HepG2 (cell line): Measurements from ENCODE around the gene RDH12. TPM values are rescaled to one million over a fixed set of nuclear protein-coding genes. Genes with fewer than 3 reads are reported as not detected.

Experiments used
- ATAC-seq: fragments of 200-7000 bp; cut with Tn5 transposase; 3 replicates; pipeline ENCODE4 v1.9.1; 2020; ENCODE audit warnings: mild to moderate bottlenecking, moderate library complexity
- BruUV-seq: library from RNA; stranded (reverse); fragments of 400-500 nt; replicated peaks from 2 replicates; lab custom pipeline; 2021; lab: Mats Ljungman, UMichigan
- CTCF ChIA-PET: fragments of 300-600 bp; formaldehyde crosslinking; extraction: SDS; loops from one replicate; lab custom pipeline; 2021; ENCODE audit warnings: low total read pairs, inconsistent platforms, low intra/inter-chr PET ratio; lab: Yijun Ruan, JAX
- POLR2A ChIA-PET: fragments of 350-600 bp; sonication (Branson Sonifier 250); formaldehyde crosslinking; loops from one replicate; lab custom pipeline; 2020; ENCODE audit warnings: antibody characterized with exemption, inconsistent platforms; lab: Yijun Ruan, JAX
- DNase-seq: peaks from one replicate; pipeline ENCODE4 v3.0.0-alpha.2; 2015; ENCODE audit warnings: low spot score
- FAIRE-seq: peaks from 3 replicates; lab custom pipeline; 2011; peaks lifted over from hg19 to GRCh38; lab: Jason Lieb, UNC
- H2AFZ ChIP-seq: one replicate; pipeline ENCODE4 v1.6.1; 2011; ENCODE audit warnings: low read length, inconsistent platforms
- H3K27ac ChIP-seq: fragments of 300-600 bp; 3 replicates; pipeline ENCODE4 v1.8.0; 2011; ENCODE audit warnings: mixed run types, mild to moderate bottlenecking, mixed read lengths, low read length, inconsistent platforms; ENCODE audit not compliant: insufficient read depth; ENCODE audit errors: extremely low read length
- H3K27me3 ChIP-seq, 2 experiments: fragments of 200-600 bp in 1 of 2; 2 replicates in 1 of 2; 3 replicates in 1 of 2; pipeline versions ENCODE4 v1.6.0 to v1.8.0; 2011; ENCODE audit warnings: low read length in 2 of 2, mild to moderate bottlenecking in 2 of 2, moderate library complexity in 2 of 2, inconsistent platforms in 1 of 2; ENCODE audit not compliant: insufficient read depth in 2 of 2, control insufficient read depth in 1 of 2
- H3K36me3 ChIP-seq, 2 experiments: fragments of 200-600 bp in 1 of 2; replicated peaks in 1 of 2; 2 replicates in 1 of 2; 3 replicates in 1 of 2; pipeline versions ENCODE4 v1.5.1 to v1.8.0; 2011; ENCODE audit warnings: low read length in 2 of 2, inconsistent platforms in 1 of 2; ENCODE audit not compliant: insufficient read depth in 2 of 2, control insufficient read depth in 1 of 2
- H3K4me1 ChIP-seq: 2 replicates; pipeline ENCODE4 v1.5.1; 2012; ENCODE audit warnings: low read length, inconsistent platforms; ENCODE audit not compliant: insufficient read depth
- H3K4me2 ChIP-seq: 2 replicates; pipeline ENCODE4 v1.6.0; 2011; ENCODE audit warnings: low read depth, low read length, inconsistent platforms
- H3K4me3 ChIP-seq, 3 experiments: fragments of 200-600 bp in 1 of 3; sonication (generic), shearing (Covaris generic) in 1 of 3; replicated peaks in 1 of 3; 2 replicates each; pipeline ENCODE4 v1.5.1; 2011 to 2016; ENCODE audit warnings: low read length in 3 of 3, inconsistent platforms in 2 of 3, low read depth in 2 of 3, mild to moderate bottlenecking in 2 of 3, control low read depth in 1 of 3, mixed read lengths in 1 of 3; ENCODE audit not compliant: insufficient read depth in 1 of 3
- H3K79me2 ChIP-seq: one replicate; pipeline ENCODE4 v1.6.1; 2011; ENCODE audit warnings: low read length, inconsistent platforms; ENCODE audit not compliant: insufficient read depth
- H3K9ac ChIP-seq: 2 replicates; pipeline ENCODE4 v1.6.0; 2011; ENCODE audit warnings: mild to moderate bottlenecking, low read depth, low read length, inconsistent platforms; ENCODE audit not compliant: insufficient read depth
- H3K9me3 ChIP-seq: 2 replicates; pipeline ENCODE4 v1.5.1; 2012; ENCODE audit warnings: mild to moderate bottlenecking, low read length
- H4K20me1 ChIP-seq: 2 replicates; pipeline ENCODE4 v1.6.0; 2011; ENCODE audit warnings: inconsistent platforms, mild to moderate bottlenecking, low read length, moderate library complexity; ENCODE audit not compliant: insufficient read depth
- BRD4 ChIP-seq: sonication (generic); formaldehyde crosslinking; IDR thresholded peaks from 2 replicates; pipeline ENCODE4 v1.4.0; 2020; ENCODE audit warnings: missing genetic modification reagents
- GPN1 ChIP-seq: sonication (generic); formaldehyde crosslinking; IDR thresholded peaks from 2 replicates; pipeline ENCODE4 v1.5.1; 2020; ENCODE audit warnings: missing genetic modification reagents, borderline replicate concordance
- IKZF1 ChIP-seq: fragments of 450-650 bp; IDR thresholded peaks from 2 replicates; pipeline ENCODE4 v1.7.1; 2016
- MLX ChIP-seq: IDR thresholded peaks from 2 replicates; pipeline ENCODE4 v1.6.1; 2016
- SNAI1 ChIP-seq: sonication (generic); formaldehyde crosslinking; IDR thresholded peaks from 2 replicates; pipeline ENCODE4 v1.5.0; 2020; ENCODE audit warnings: mild to moderate bottlenecking, missing genetic modification reagents, borderline replicate concordance
- ZBTB4 ChIP-seq: sonication (generic); formaldehyde crosslinking; IDR thresholded peaks from 2 replicates; pipeline ENCODE4 v1.4.0; 2020; ENCODE audit warnings: missing genetic modification reagents, mild to moderate bottlenecking, borderline replicate concordance
- ZFP41 ChIP-seq: sonication (generic); formaldehyde crosslinking; IDR thresholded peaks from 2 replicates; pipeline ENCODE4 v1.4.0; 2020; ENCODE audit warnings: mild to moderate bottlenecking, missing genetic modification reagents, borderline replicate concordance
- ZNF510 ChIP-seq: sonication (generic); formaldehyde crosslinking; IDR thresholded peaks from 2 replicates; pipeline ENCODE4 v1.4.0; 2020; ENCODE audit warnings: low read depth, mild to moderate bottlenecking, missing genetic modification reagents
- ZNF572 ChIP-seq: sonication (generic); formaldehyde crosslinking; IDR thresholded peaks from 2 replicates; pipeline ENCODE4 v1.5.1; 2020; ENCODE audit warnings: mild to moderate bottlenecking, missing genetic modification reagents
- ZNF616 ChIP-seq: sonication (generic); formaldehyde crosslinking; IDR thresholded peaks from 2 replicates; pipeline ENCODE4 v1.5.0; 2020; ENCODE audit warnings: low read depth, mild to moderate bottlenecking, missing genetic modification reagents
- WGBS: methylation state at CpG from one replicate; pipeline ENCODE4 v1.1.6; 2017; ENCODE audit warnings: low lambda C conversion rate; 5-methylcytosine and 5-hydroxymethylcytosine counted together
- in situ Hi-C: cut with HindIII; loops from 2 replicates; pipeline ENCODE4 v1.10.0; 2017; ENCODE audit warnings: low pct_unique_long_range_greater_than_20kb; ENCODE audit not compliant: extremely low pct_ligation_motif_present
- intact Hi-C: fragments of 100-400 bp; cut with micrococcal nuclease; formaldehyde crosslinking; loops from one replicate; pipeline ENCODE4 v1.10.0; 2022; ENCODE audit not compliant: unreplicated experiment
- polyA plus RNA-seq, 8 experiments: library from polyadenylated mRNA; depleted of rRNA in 3 of 8; stranded (reverse) in 7 of 8; unstranded in 1 of 8; fragments of >200 nt; fragmentation: Illumina TruSeq in 4 of 8; extraction: Trizol in 4 of 8; gene quantifications; 2 replicates each; pipeline versions ENCODE4 v1.2.1 to v1.2.3, GENCODE V29; 2011 to 2016; ENCODE audit warnings: low read depth in 4 of 8, missing spikeins in 1 of 8, mixed read lengths in 1 of 8; ENCODE audit not compliant: insufficient read depth in 1 of 8
- total RNA-seq, 5 experiments: library from RNA; depleted of rRNA; stranded (reverse); fragments of >200 nt; fragmentation: Illumina TruSeq; extraction: Trizol; gene quantifications; 2 replicates each; pipeline ENCODE4 v1.2.3, GENCODE V29; 2016; ENCODE audit warnings: low read depth in 1 of 5

Gene RDH12
- total and polyA plus RNA-seq, 2 of the 13 experiments (the other 11 are each of a cell fraction or from before 2014, with no cell fraction given), result 1.6 to 2.1 TPM

- no peak for TF ChIP-seq IKZF1
Measured at GRCh38 chr14:67729072-67729885, 27.6 kb downstream of the RDH12 start (continued).

- POLR2A ChIA-PET, result no interaction called here
- Histone ChIP-seq H3K4me1 (peaks cover 49% of the 10 kb centered on the region), H3K36me3 (no peaks in the 10 kb centered on the region), H3K9ac (no peak overlapping the region), H4K20me1 (no peaks in the 10 kb centered on the region), H3K79me2 (no peaks in the 10 kb centered on the region), H3K4me3 (no peak overlapping the region), H3K9me3 (no peaks in the 10 kb centered on the region), H3K27me3 (no peaks in the 10 kb centered on the region), H3K27ac (no peak overlapping the region), H3K4me2 (no peak overlapping the region), H2AFZ (no peak overlapping the region)
- BruUV-seq, result no TSS peak
- 82% methylated on average over 3 of the region's 4 CpGs for WGBS
- DNase-seq, result no peak
- TF ChIP-seq ZNF616 (CRISPR knock-in tag) (no peak), SNAI1 (CRISPR knock-in tag) (no peak), ZFP41 (CRISPR knock-in tag) (no peak), ZNF510 (CRISPR knock-in tag) (no peak), BRD4 (CRISPR knock-in tag) (no peak), GPN1 (no peak), ZBTB4 (CRISPR knock-in tag) (no peak), ZNF572 (CRISPR knock-in tag) (no peak), MLX (CRISPR knock-in tag) (no peak)
- no peak for ATAC-seq
- intact Hi-C loops (no loop called here), in situ Hi-C loops (no loop called here)
- FAIRE-seq, result no peak
- CTCF ChIA-PET, result no interaction called here
Measured at GRCh38 chr14:67733616-67734015, 31.9 kb downstream of the RDH12 start.
